Skeletal muscle satellite cell (primary cell): ENCODE measurements around the gene IQGAP2.

ENCODE experiments used
- H3K27me3 ChIP-seq: 2 replicates; pipeline ENCODE4 v1.7.0; 2013; ENCODE audit warnings: low read length; ENCODE audit not compliant: control insufficient read depth, insufficient read depth
- H3K36me3 ChIP-seq: 2 replicates; pipeline ENCODE4 v1.7.0; 2013; ENCODE audit warnings: mild to moderate bottlenecking, control low read depth, low read length; ENCODE audit not compliant: insufficient read depth
- H3K4me1 ChIP-seq: 2 replicates; pipeline ENCODE4 v1.7.0; 2013; ENCODE audit warnings: low read length; ENCODE audit not compliant: control insufficient read depth, insufficient read depth
- H3K4me2 ChIP-seq: 2 replicates; pipeline ENCODE4 v1.7.0; 2013; ENCODE audit warnings: mild to moderate bottlenecking, low read length
- H3K4me3 ChIP-seq: 2 replicates; pipeline ENCODE4 v1.7.0; 2013; ENCODE audit warnings: low read length
- H3K9ac ChIP-seq: 2 replicates; pipeline ENCODE4 v1.7.0; 2013; ENCODE audit warnings: mild to moderate bottlenecking, low read depth, low read length, moderate library complexity
- H3K9me3 ChIP-seq: replicated peaks from 2 replicates; pipeline ENCODE4 v1.7.0; 2013; ENCODE audit warnings: mild to moderate bottlenecking, control low read depth, low read length

IQGAP2 gene

DNA sequence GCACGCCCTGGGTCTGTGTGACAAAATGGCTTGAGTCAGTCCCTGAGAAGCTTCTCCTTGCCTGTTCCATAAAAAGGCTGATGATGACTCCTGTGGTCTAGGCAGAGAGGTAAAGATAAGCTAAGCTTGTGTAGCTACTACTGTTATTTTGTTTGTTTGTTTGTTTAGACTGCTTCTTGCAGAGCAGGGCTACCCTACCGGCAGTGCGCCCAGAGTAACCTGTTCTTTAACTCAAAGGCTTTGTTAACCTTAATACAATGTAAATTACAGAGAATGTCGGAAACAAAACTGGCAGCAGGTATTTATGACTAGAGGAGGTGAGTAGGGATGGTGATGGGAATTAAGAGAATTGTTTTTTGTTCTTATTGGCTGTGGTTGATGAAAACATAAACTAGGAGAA is 132.5 kb downstream of the IQGAP2 start:
- H3K4me3 ChIP-seq: no peak overlapping the region
- no peak overlapping the region for H3K4me2 ChIP-seq
- H3K4me1 ChIP-seq: no peaks in the 10 kb centered on the region
- no peak overlapping the region for H3K9ac ChIP-seq
- H3K36me3 ChIP-seq: no peaks in the 10 kb centered on the region
- peaks cover 9% of the 10 kb centered on the region for H3K27me3 ChIP-seq
- H3K9me3 ChIP-seq: no peaks in the 10 kb centered on the region

DNA sequence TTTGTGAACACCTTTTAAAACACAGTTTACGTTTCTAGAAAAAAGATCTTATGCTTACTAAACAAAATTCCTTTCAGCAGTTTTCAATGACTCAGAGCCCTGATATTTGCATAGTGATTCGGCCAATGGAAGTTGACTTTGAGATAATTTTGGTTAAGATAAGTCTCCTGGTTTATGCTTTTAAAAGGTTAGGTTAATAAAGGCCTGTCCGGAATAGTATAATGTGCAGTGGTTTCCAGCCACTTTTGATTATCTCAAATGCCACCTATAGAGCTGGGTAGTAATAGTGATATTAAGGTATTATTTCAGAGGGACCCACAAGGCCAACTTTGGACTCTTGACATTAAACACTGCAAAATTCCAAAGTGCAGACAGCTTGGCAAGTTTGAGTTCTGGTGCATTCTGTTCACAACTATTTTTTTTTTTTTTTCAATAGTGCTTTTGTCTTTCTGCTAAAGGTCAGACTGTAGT is 134.0 kb downstream of the IQGAP2 start:
- H3K4me3 ChIP-seq: no peak overlapping the region
- peaks cover 12% of the 10 kb centered on the region for H3K27me3 ChIP-seq
- H3K36me3 ChIP-seq: no peaks in the 10 kb centered on the region
- no peak overlapping the region for H3K9ac ChIP-seq
- no peak overlapping the region for H3K4me2 ChIP-seq
- H3K9me3 ChIP-seq: no peaks in the 10 kb centered on the region
- H3K4me1 ChIP-seq: no peaks in the 10 kb centered on the region

DNA sequence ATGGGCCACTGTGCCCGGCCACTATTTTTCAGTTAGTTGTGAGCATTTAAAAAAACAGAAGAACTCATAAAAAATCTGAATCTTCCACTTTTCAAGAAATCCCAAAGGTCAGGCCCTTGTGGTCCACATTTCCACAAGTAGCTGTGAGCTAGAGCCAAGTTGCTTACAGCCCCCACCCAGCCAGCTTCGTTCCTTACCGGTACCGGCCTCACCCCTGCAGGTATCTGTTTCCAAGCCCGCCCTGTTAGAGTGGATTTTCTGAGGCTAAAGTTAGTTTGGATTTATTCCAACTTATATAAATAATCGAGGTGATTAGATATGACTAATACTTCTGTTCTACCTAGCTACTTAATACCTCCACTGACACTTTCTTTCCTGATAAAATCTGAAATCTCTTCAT is 139.2 kb downstream of the IQGAP2 start:
- Histone ChIP-seq H3K9me3 (no peaks in the 10 kb centered on the region), H3K36me3 (no peaks in the 10 kb centered on the region), H3K9ac (no peak overlapping the region), H3K4me1 (no peaks in the 10 kb centered on the region), H3K4me3 (no peak overlapping the region), H3K4me2 (no peak overlapping the region), H3K27me3 (peaks cover 20% of the 10 kb centered on the region)

DNA sequence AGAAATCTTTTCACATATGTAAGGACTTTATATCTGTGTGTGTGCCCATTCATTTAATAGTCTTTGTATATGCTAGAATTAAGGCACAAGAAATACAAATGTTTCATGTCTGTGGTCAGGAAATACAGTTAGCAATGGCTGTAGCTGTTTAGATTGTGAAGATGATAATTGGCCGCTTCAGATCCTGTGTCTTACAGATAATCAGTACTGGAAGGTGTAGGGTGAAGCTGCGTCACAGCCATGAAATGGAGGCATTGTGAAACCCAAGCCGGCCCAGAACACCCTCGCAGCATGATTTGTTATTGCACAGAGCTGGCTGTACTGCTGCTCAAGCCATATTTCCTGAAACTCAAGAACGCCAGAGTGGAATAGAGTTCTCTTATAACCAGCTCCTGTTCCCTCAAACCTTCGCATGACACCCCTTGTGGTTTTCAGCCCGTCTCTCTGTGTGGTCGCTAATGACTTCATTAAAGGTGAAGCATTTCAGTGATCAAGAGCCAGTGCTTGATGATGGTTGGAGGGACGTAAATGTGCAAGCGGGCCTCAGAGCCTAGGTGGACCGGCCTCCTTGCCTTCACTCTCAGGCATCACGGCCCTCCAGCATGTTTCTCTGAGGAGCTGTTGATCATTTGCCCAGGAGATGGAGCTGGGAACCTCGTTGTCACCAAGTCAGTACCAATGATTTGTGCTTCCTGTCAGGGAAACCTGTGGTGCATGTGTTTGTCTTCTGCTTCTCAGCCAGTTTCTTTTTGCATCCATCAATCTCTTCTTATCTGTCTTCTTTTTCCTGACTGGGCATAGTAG is 140.0 kb downstream of the IQGAP2 start:
- no peaks in the 10 kb centered on the region for H3K4me1 ChIP-seq
- no peak overlapping the region for H3K4me2 ChIP-seq
- H3K4me3 ChIP-seq: no peak overlapping the region
- H3K36me3 ChIP-seq: no peaks in the 10 kb centered on the region
- no peaks in the 10 kb centered on the region for H3K9me3 ChIP-seq
- H3K27me3 ChIP-seq: peaks cover 23% of the 10 kb centered on the region
- no peak overlapping the region for H3K9ac ChIP-seq

DNA sequence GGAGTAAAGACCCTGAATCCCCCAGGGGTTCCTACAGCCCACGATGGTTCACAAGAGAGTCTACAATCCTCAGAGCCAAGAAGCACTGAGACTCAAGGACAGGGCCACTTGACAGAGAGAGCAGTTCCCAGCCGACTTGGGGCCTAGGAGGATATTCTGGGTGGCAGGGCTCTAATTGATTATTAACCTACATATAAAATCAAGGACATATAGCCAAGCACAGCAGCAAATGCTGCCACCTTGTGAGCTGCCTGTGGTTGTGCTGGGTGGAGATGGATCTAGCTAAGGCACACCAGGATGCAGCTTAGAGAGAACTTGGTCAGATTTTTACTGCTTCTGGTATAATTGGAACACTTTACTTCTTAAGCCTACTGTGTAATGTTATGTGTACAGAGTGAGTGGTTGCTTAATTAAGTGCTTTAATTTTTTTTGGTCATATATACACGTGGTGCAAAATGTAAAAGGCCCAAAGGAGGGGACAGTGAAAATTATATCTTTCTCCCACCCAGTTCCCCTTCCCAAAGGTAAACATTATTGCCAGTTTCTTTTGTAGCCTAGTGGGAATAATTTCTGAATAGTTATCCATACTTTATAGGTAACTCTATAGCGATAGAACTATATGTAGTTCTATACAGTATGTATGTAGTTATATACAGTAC is 141.3 kb downstream of the IQGAP2 start:
- Histone ChIP-seq H3K36me3 (no peaks in the 10 kb centered on the region), H3K4me1 (no peaks in the 10 kb centered on the region), H3K27me3 (peaks cover 32% of the 10 kb centered on the region), H3K4me3 (no peak overlapping the region), H3K4me2 (no peak overlapping the region), H3K9me3 (no peaks in the 10 kb centered on the region), H3K9ac (no peak overlapping the region)

DNA sequence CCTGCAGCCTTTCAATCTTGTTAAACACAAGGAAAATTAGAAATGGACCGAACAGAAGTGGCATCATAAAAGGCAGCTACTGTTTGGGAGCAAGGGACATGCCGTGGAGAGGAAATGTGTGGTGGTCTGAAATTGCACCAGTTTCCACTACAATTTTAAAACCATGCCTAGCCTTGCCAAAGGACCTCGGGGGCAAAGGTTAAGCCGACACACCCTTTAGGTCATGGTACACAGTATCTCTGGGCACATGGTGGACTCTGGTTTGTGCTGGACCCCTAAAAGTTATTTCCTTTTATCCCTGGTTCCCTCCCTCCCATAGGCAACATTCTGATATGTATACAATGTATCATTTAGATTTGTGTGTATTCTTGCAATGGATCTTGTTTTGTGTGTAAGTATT is 142.1 kb downstream of the IQGAP2 start:
- Histone ChIP-seq H3K4me1 (no peaks in the 10 kb centered on the region), H3K4me3 (no peak overlapping the region), H3K9ac (no peak overlapping the region), H3K27me3 (peaks cover 33% of the 10 kb centered on the region), H3K9me3 (no peaks in the 10 kb centered on the region), H3K4me2 (no peak overlapping the region), H3K36me3 (no peaks in the 10 kb centered on the region)

DNA sequence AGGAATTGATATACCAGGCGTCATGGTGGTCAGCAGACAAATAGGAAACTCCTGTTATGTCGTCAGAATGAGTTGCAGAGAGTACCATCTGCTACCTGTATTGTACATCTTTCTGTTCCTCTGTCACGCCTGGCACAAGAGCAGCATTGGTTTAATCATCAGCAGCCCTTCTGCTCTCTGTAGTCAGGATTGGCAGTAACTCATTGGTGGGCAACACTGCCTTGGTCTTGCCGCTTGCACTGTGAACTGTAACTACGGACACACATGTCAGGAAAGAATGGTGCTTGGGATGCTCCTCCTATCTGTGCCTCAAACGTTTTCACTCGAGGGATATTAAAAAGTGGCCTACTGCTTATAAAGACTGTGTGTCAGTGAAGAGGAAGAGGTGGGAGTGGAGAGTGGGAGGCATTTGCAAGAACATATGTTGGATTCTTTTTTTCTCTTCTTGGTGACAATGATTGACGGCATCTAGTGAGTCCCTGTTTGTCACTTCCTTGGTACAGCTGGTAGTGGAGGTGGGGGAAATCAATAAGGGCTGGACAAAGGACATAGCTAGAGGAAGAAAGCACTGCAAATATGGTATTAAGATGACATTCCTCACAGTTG is 143.5 kb downstream of the IQGAP2 start:
- Histone ChIP-seq H3K4me3 (no peak overlapping the region), H3K9ac (no peak overlapping the region), H3K27me3 (peaks cover 26% of the 10 kb centered on the region), H3K4me2 (no peak overlapping the region), H3K9me3 (no peaks in the 10 kb centered on the region), H3K36me3 (no peaks in the 10 kb centered on the region), H3K4me1 (no peaks in the 10 kb centered on the region)

DNA sequence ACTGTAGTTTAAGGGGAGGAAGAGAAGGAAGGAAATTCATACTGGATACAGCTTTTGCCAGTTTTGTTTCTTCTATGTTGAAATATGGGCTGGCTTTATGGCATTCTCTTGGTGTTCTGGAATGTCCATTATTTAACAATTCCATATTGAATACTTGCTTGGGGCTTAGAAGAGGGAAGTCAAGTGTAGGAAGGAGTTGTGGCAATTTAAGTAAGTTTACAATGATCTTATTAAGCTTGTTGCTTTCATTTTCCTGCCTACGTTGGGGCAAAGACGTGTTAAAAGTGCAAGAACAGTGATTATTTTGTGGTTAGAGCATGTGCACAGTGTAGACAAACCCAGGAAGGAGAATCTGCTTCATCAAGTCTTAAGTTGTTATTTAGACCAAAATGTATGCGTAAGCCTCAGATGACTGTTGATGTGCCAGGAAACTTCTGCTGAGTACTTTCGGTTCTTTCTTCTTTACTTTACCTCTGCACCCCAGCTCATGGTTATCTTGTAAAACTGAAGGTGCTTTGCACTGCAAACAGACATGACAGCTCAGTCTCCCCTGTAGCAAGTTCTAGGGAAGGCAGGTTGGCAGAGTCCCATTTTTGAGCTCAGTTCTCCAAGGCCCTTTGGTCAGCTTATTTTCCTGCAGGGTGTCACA is 144.3 kb downstream of the IQGAP2 start:
- Histone ChIP-seq H3K9ac (no peak overlapping the region), H3K9me3 (no peaks in the 10 kb centered on the region), H3K36me3 (no peaks in the 10 kb centered on the region), H3K4me1 (no peaks in the 10 kb centered on the region), H3K27me3 (peaks cover 26% of the 10 kb centered on the region), H3K4me2 (no peak overlapping the region), H3K4me3 (no peak overlapping the region)

DNA sequence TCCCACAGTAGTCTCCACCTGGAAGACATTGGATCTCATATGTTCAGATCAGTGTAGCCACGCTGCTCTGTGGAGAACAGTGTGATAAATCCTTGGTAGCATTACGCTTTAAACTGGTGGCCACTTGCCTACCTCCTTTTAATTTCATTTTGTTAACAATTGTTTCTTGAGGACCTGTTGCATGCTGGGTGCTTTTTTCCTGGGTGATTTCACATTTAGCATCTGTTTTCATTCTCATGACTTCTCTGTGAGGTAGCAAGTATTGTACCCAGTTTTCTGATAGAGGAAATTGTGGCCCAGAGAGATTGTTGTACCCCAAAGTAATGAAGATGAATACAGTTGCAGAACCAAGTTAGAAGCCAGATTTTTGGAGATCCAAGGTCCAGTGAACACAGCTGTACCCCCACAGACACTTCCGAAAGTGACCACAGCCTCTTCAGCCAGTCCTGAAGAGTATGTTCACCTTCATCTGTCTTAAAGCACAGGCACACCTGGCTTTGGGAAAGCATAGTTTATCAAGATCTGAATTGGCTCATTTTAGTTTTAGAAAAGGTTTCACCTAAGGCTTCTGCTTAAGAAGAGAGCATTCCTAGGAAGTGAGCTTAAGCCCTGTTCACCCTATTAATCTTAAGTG is 144.9 kb downstream of the IQGAP2 start:
- Histone ChIP-seq H3K36me3 (no peaks in the 10 kb centered on the region), H3K4me1 (no peaks in the 10 kb centered on the region), H3K4me2 (no peak overlapping the region), H3K9ac (no peak overlapping the region), H3K9me3 (no peaks in the 10 kb centered on the region), H3K27me3 (peaks cover 26% of the 10 kb centered on the region), H3K4me3 (no peak overlapping the region)

DNA sequence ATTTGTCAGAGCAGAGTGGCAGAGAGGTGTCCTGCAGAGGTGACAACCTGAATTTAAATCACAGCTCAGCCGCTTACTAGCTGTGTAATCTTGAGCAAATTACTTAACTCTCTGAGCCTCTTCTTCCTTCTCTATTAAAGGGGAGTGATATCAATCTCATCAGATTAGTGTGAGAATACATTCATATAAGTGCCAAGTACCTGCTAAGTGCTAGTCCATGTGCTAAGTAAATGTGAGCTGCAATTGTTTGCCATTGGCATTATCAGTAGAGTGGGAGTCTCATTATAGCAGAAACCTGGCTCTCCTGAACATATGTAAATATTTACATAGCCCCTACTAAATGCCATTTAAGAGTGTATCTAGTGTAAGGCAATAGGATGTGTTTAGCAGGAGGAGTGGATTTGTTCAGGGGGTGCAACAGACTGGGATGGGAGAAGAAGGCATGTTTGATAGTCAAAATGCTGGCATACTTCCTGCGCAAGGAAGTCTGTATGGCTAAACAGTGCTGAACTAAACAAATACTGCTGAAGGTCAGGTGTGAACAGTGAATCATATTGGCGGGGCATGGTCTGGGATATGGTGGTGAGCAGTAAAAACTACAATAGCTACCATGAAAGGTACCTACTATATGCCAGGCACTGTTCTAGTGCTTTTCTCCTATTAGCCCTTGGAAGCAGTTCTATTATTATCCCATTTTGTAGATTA is 145.6 kb downstream of the IQGAP2 start:
- Histone ChIP-seq H3K4me1 (no peaks in the 10 kb centered on the region), H3K9me3 (no peaks in the 10 kb centered on the region), H3K27me3 (peaks cover 21% of the 10 kb centered on the region), H3K9ac (no peak overlapping the region), H3K4me2 (no peak overlapping the region), H3K4me3 (no peak overlapping the region), H3K36me3 (no peaks in the 10 kb centered on the region)
